ENCODE measurements around the gene PKNOX2. TPM values are rescaled to one million over a fixed set of nuclear protein-coding genes. Genes with fewer than 3 reads are reported as not detected.

The PKNOX2 gene
- total and polyA plus RNA-seq, 4 donors, result 0.14 to 0.29 (median 0.24) TPM

- H3K9ac ChIP-seq (ENCODE audit: low read depth in 1 of 2, low read length in 2 of 2), result no peak overlapping the region
- H3K27ac ChIP-seq (ENCODE audit: low read depth in 1 of 2, low read length in 2 of 2), result no peak overlapping the region
- DNase-seq (ENCODE audit: low spot score), result no peak
- WGBS, result 80% methylated on average over 5 of the region's 5 CpGs
- H3K36me3 ChIP-seq (ENCODE audit: control insufficient read depth in 4 of 4, insufficient read depth in 3 of 4, low read depth in 1 of 4, low read length in 3 of 4), result no peaks in the 10 kb centered on the region
- H3K27me3 ChIP-seq (ENCODE audit: control insufficient read depth in 4 of 4, insufficient read depth in 4 of 4, low read length in 3 of 4), result peaks cover 0 to 7% (median 3%) of the 10 kb centered on the region in 4 donors
- no peaks in the 10 kb centered on the region for H3K4me1 ChIP-seq (ENCODE audit: control insufficient read depth in 4 of 4, insufficient read depth in 4 of 4, low read length in 3 of 4)
- H3K9me3 ChIP-seq (ENCODE audit: control insufficient read depth in 4 of 4, low read length in 3 of 4), result no peaks in the 10 kb centered on the region
- H3K4me3 ChIP-seq (ENCODE audit: low read depth in 1 of 3, low read length in 3 of 3), result no peak overlapping the region
- TF ChIP-seq SP1 (IDR thresholded peaks at IDR 0.05) (no peak), GABPA (IDR thresholded peaks at IDR 0.05 in 1 of 2, conservative IDR thresholded peaks at IDR 0.05 in 1 of 2) (no peak)
Observed at GRCh38 chr11:125376856-125377255, 212.3 kb downstream of the PKNOX2 start.

- peaks cover 0 to 9% (median 3%) of the 10 kb centered on the region in 4 donors for H3K27me3 ChIP-seq (ENCODE audit: control insufficient read depth in 4 of 4, insufficient read depth in 4 of 4, low read length in 3 of 4)
- no peak overlapping the region for H3K27ac ChIP-seq (ENCODE audit: low read depth in 1 of 2, low read length in 2 of 2)
- H3K4me3 ChIP-seq (ENCODE audit: low read depth in 1 of 3, low read length in 3 of 3), result no peak overlapping the region
- TF ChIP-seq HNF4G (IDR thresholded peaks at IDR 0.05), result no peak
- TF ChIP-seq RAD21 (IDR thresholded peaks at IDR 0.05), result no peak
- no peak for TF ChIP-seq YY1 (IDR thresholded peaks at IDR 0.05)
- TF ChIP-seq MAX (IDR thresholded peaks at IDR 0.05), result no peak
- no peak for TF ChIP-seq TAF1 (conservative IDR thresholded peaks at IDR 0.05)
- TF ChIP-seq SP1 (IDR thresholded peaks at IDR 0.05), result no peak
- no peak for TF ChIP-seq EGR1 (IDR thresholded peaks at IDR 0.05; ENCODE audit: low read depth in 2 of 2)
- TF ChIP-seq ZBTB33 (IDR thresholded peaks at IDR 0.05), result no peak
- TF ChIP-seq ATF3 (IDR thresholded peaks at IDR 0.05), result no peak
- TF ChIP-seq CTCF (IDR thresholded peaks at IDR 0.05; ENCODE audit: low read depth, low read length, missing input control), result no peak
- TF ChIP-seq REST (IDR thresholded peaks at IDR 0.05), result no peak
- no peak for TF ChIP-seq RXRA (IDR thresholded peaks at IDR 0.05)
- TF ChIP-seq FOXA1 (IDR thresholded peaks at IDR 0.05), result no peak
- no peak for TF ChIP-seq HNF4A (conservative IDR thresholded peaks at IDR 0.05)
- TF ChIP-seq JUND (IDR thresholded peaks at IDR 0.05), result no peak
- TF ChIP-seq NR2F2 (IDR thresholded peaks at IDR 0.05), result no peak
- no peak for TF ChIP-seq FOXA2 (IDR thresholded peaks at IDR 0.05)
- no peak for TF ChIP-seq GABPA (IDR thresholded peaks at IDR 0.05 in 1 of 2, conservative IDR thresholded peaks at IDR 0.05 in 1 of 2)
- no peak overlapping the region for H3K9ac ChIP-seq (ENCODE audit: low read depth in 1 of 2, low read length in 2 of 2)
- H3K4me1 ChIP-seq (ENCODE audit: control insufficient read depth in 4 of 4, insufficient read depth in 4 of 4, low read length in 3 of 4), result no peaks in the 10 kb centered on the region
- WGBS, result 89% methylated on average over 7 of the region's 7 CpGs
- DNase-seq (ENCODE audit: low spot score), result no peak
- no peaks in the 10 kb centered on the region for H3K9me3 ChIP-seq (ENCODE audit: control insufficient read depth in 4 of 4, low read length in 3 of 4)
- no peaks in the 10 kb centered on the region for H3K36me3 ChIP-seq (ENCODE audit: control insufficient read depth in 4 of 4, insufficient read depth in 3 of 4, low read depth in 1 of 4, low read length in 3 of 4)
Observed at GRCh38 chr11:125378083-125378482, 213.5 kb downstream of the PKNOX2 start.
